HepG2 (cell line): ENCODE data around the gene DUS3L. TPM values are rescaled to one million over a fixed set of nuclear protein-coding genes. Genes with fewer than 3 reads are reported as not detected.

Experiments
- ATAC-seq: fragments of 200-7000 bp; cut with Tn5 transposase; 3 replicates; pipeline ENCODE4 v1.9.1; 2020; ENCODE audit warnings: mild to moderate bottlenecking, moderate library complexity
- BruUV-seq: library from RNA; stranded (reverse); fragments of 400-500 nt; replicated peaks from 2 replicates; lab custom pipeline; 2021; lab: Mats Ljungman, UMichigan
- CTCF ChIA-PET: fragments of 300-600 bp; formaldehyde crosslinking; extraction: SDS; loops from one replicate; lab custom pipeline; 2021; ENCODE audit warnings: low total read pairs, inconsistent platforms, low intra/inter-chr PET ratio; lab: Yijun Ruan, JAX
- POLR2A ChIA-PET: fragments of 350-600 bp; sonication (Branson Sonifier 250); formaldehyde crosslinking; loops from one replicate; lab custom pipeline; 2020; ENCODE audit warnings: antibody characterized with exemption, inconsistent platforms; lab: Yijun Ruan, JAX
- DNase-seq: peaks from one replicate; pipeline ENCODE4 v3.0.0-alpha.2; 2015; ENCODE audit warnings: low spot score
- FAIRE-seq: peaks from 3 replicates; lab custom pipeline; 2011; peaks lifted over from hg19 to GRCh38; lab: Jason Lieb, UNC
- H2AFZ ChIP-seq: one replicate; pipeline ENCODE4 v1.6.1; 2011; ENCODE audit warnings: low read length, inconsistent platforms
- H3K27ac ChIP-seq: fragments of 300-600 bp; 3 replicates; pipeline ENCODE4 v1.8.0; 2011; ENCODE audit warnings: mixed run types, mild to moderate bottlenecking, mixed read lengths, low read length, inconsistent platforms; ENCODE audit not compliant: insufficient read depth; ENCODE audit errors: extremely low read length
- H3K27me3 ChIP-seq, 2 experiments: fragments of 200-600 bp in 1 of 2; 2 replicates in 1 of 2; 3 replicates in 1 of 2; pipeline versions ENCODE4 v1.6.0 to v1.8.0; 2011; ENCODE audit warnings: low read length in 2 of 2, mild to moderate bottlenecking in 2 of 2, moderate library complexity in 2 of 2, inconsistent platforms in 1 of 2; ENCODE audit not compliant: insufficient read depth in 2 of 2, control insufficient read depth in 1 of 2
- H3K36me3 ChIP-seq, 2 experiments: fragments of 200-600 bp in 1 of 2; replicated peaks in 1 of 2; 2 replicates in 1 of 2; 3 replicates in 1 of 2; pipeline versions ENCODE4 v1.5.1 to v1.8.0; 2011; ENCODE audit warnings: low read length in 2 of 2, inconsistent platforms in 1 of 2; ENCODE audit not compliant: insufficient read depth in 2 of 2, control insufficient read depth in 1 of 2
- H3K4me1 ChIP-seq: 2 replicates; pipeline ENCODE4 v1.5.1; 2012; ENCODE audit warnings: low read length, inconsistent platforms; ENCODE audit not compliant: insufficient read depth
- H3K4me2 ChIP-seq: 2 replicates; pipeline ENCODE4 v1.6.0; 2011; ENCODE audit warnings: low read depth, low read length, inconsistent platforms
- H3K4me3 ChIP-seq, 3 experiments: fragments of 200-600 bp in 1 of 3; sonication (generic), shearing (Covaris generic) in 1 of 3; replicated peaks in 1 of 3; 2 replicates each; pipeline ENCODE4 v1.5.1; 2011 to 2016; ENCODE audit warnings: low read length in 3 of 3, inconsistent platforms in 2 of 3, low read depth in 2 of 3, mild to moderate bottlenecking in 2 of 3, control low read depth in 1 of 3, mixed read lengths in 1 of 3; ENCODE audit not compliant: insufficient read depth in 1 of 3
- H3K79me2 ChIP-seq: one replicate; pipeline ENCODE4 v1.6.1; 2011; ENCODE audit warnings: low read length, inconsistent platforms; ENCODE audit not compliant: insufficient read depth
- H3K9ac ChIP-seq: 2 replicates; pipeline ENCODE4 v1.6.0; 2011; ENCODE audit warnings: mild to moderate bottlenecking, low read depth, low read length, inconsistent platforms; ENCODE audit not compliant: insufficient read depth
- H3K9me3 ChIP-seq: 2 replicates; pipeline ENCODE4 v1.5.1; 2012; ENCODE audit warnings: mild to moderate bottlenecking, low read length
- H4K20me1 ChIP-seq: 2 replicates; pipeline ENCODE4 v1.6.0; 2011; ENCODE audit warnings: inconsistent platforms, mild to moderate bottlenecking, low read length, moderate library complexity; ENCODE audit not compliant: insufficient read depth
- AHDC1 ChIP-seq: sonication (generic); formaldehyde crosslinking; IDR thresholded peaks from 2 replicates; pipeline ENCODE4 v1.5.1; 2020; ENCODE audit warnings: mild to moderate bottlenecking, missing genetic modification reagents, borderline replicate concordance
- JUND ChIP-seq: sonication (generic); formaldehyde crosslinking; IDR thresholded peaks from 2 replicates; pipeline ENCODE4 v1.8.0; 2022; ENCODE audit warnings: mild to moderate bottlenecking, missing genetic modification reagents
- KAT7 ChIP-seq: IDR thresholded peaks from 2 replicates; pipeline ENCODE4 v1.6.1; 2018; ENCODE audit warnings: borderline replicate concordance, missing compliant biosample characterization
- MTA3 ChIP-seq: sonication (generic); formaldehyde crosslinking; IDR thresholded peaks from 2 replicates; pipeline ENCODE4 v1.4.0; 2020; ENCODE audit warnings: missing genetic modification reagents
- PAWR ChIP-seq: sonication (generic); formaldehyde crosslinking; IDR thresholded peaks from 2 replicates; pipeline ENCODE4 v1.4.0; 2020; ENCODE audit warnings: missing genetic modification reagents, mild to moderate bottlenecking, borderline replicate concordance
- RAD51 ChIP-seq: fragments of 450-650 bp; IDR thresholded peaks from 2 replicates; pipeline ENCODE4 v1.6.1; 2016; ENCODE audit warnings: borderline replicate concordance
- RERE ChIP-seq: IDR thresholded peaks from 2 replicates; pipeline ENCODE4 v1.6.1; 2016; ENCODE audit warnings: low read depth, missing genetic modification reagents, missing compliant biosample characterization
- TBX3 ChIP-seq: fragments of 450-650 bp; IDR thresholded peaks from 2 replicates; pipeline ENCODE4 v1.6.1; 2017; ENCODE audit warnings: antibody characterized with exemption, mild to moderate bottlenecking, inconsistent platforms, borderline replicate concordance
- ZNF354B ChIP-seq: sonication (generic); formaldehyde crosslinking; IDR thresholded peaks from 2 replicates; pipeline ENCODE4 v1.8.0; 2022; ENCODE audit warnings: mild to moderate bottlenecking, missing genetic modification reagents
- ZNF75D ChIP-seq: sonication (generic); formaldehyde crosslinking; IDR thresholded peaks from 2 replicates; pipeline ENCODE4 v1.8.1; 2023; ENCODE audit warnings: missing genetic modification reagents, mild to moderate bottlenecking, borderline replicate concordance
- WGBS: methylation state at CpG from one replicate; pipeline ENCODE4 v1.1.6; 2017; ENCODE audit warnings: low lambda C conversion rate; 5-methylcytosine and 5-hydroxymethylcytosine counted together
- in situ Hi-C: cut with HindIII; loops from 2 replicates; pipeline ENCODE4 v1.10.0; 2017; ENCODE audit warnings: low pct_unique_long_range_greater_than_20kb; ENCODE audit not compliant: extremely low pct_ligation_motif_present
- intact Hi-C: fragments of 100-400 bp; cut with micrococcal nuclease; formaldehyde crosslinking; loops from one replicate; pipeline ENCODE4 v1.10.0; 2022; ENCODE audit not compliant: unreplicated experiment
- polyA plus RNA-seq, 8 experiments: library from polyadenylated mRNA; depleted of rRNA in 3 of 8; stranded (reverse) in 7 of 8; unstranded in 1 of 8; fragments of >200 nt; fragmentation: Illumina TruSeq in 4 of 8; extraction: Trizol in 4 of 8; gene quantifications; 2 replicates each; pipeline versions ENCODE4 v1.2.1 to v1.2.3, GENCODE V29; 2011 to 2016; ENCODE audit warnings: low read depth in 4 of 8, missing spikeins in 1 of 8, mixed read lengths in 1 of 8; ENCODE audit not compliant: insufficient read depth in 1 of 8
- total RNA-seq, 5 experiments: library from RNA; depleted of rRNA; stranded (reverse); fragments of >200 nt; fragmentation: Illumina TruSeq; extraction: Trizol; gene quantifications; 2 replicates each; pipeline ENCODE4 v1.2.3, GENCODE V29; 2016; ENCODE audit warnings: low read depth in 1 of 5

DUS3L gene
- total and polyA plus RNA-seq, 2 of the 13 experiments (the other 11 are each of a cell fraction or from before 2014, with no cell fraction given) = 13.3 to 25.1 TPM

GRCh38 chr19:5839065-5840017, 48.4 kb upstream of the DUS3L start, which contains the start of gene FUT6:
FUT6 (minus strand) TSS chr19:5839702; CDS start chr19:5832567, 7,135 bp downstream.
- H3K9ac ChIP-seq = peak within 1 kb of the TSS; percentile 77
- H2AFZ ChIP-seq = no peak within 1 kb of the TSS
- in situ Hi-C loops (loop anchor here (5.0 kb wide), 1 partner anchor 53 kb away; no protein-coding TSS in a partner anchor), intact Hi-C loops (no loop called here)
- ChIA-PET CTCF (no interaction called here), POLR2A (interaction anchor here (0.6 to 6.5 kb wide), 12 partner anchors 10 to 64 kb away, joined by 3 to 96 read pairs (median 4); partner anchors contain the start of genes FUT3, FUT5, NDUFA11 and VMAC)
- FAIRE-seq = peak; percentile 90
- H3K36me3 ChIP-seq = no peaks in the 10 kb centered on the region; a peak in 1 of 5 replicates
- peak within 1 kb of the TSS; percentile 80 for H3K27ac ChIP-seq
- whole genome bisulfite sequencing = 43% methylated on average over 7 of the region's 9 CpGs
- H3K27me3 ChIP-seq = no peaks in the 10 kb centered on the region; a peak in 1 of 5 replicates
- peaks cover 58% of the 10 kb centered on the region for H3K4me1 ChIP-seq
- peak within 1 kb of the TSS; percentile 69 to 84 (median 75) for H3K4me3 ChIP-seq
- BruUV-seq = TSS peak; percentile 63
- H3K4me2 ChIP-seq = peak within 1 kb of the TSS; percentile 94
- peak; percentile 59 for DNase-seq
- peaks cover 13% of the 10 kb centered on the region for H3K79me2 ChIP-seq
- H3K9me3 ChIP-seq = no peaks in the 10 kb centered on the region
- peak; percentile 70 for ATAC-seq
- H4K20me1 ChIP-seq = no peaks in the 10 kb centered on the region
- TF ChIP-seq PAWR (CRISPR knock-in tag) (no peak), RAD51 (no peak), KAT7 (CRISPR knock-in tag) (no peak), MTA3 (CRISPR knock-in tag) (no peak), AHDC1 (CRISPR knock-in tag) (peak; percentile 71), ZNF354B (CRISPR knock-in tag) (no peak), TBX3 (no peak), JUND (no peak), ZNF75D (no peak), RERE (no peak)
